Measurements from ENCODE around the gene PEAK1.

The PEAK1 gene

DNA sequence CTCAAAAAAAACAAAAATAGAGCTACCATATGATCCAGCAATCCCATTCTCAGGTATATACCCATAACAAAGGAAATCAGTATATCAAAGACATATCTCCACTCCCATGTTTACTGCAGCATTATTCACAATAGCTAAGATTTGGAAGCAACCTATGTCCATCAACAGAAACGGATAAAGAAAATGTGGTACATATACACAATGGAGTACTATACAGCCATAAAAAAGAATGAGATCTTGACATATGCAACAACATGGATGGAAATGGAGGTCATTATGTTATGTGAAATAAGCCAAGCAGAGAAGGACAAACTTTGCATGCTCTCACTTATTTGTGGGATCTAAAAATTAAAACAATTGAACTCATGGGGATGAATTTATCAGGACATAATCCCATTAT lies 19.6 kb downstream of the PEAK1 start:
- no peak for DNase-seq (ENCODE audit: low read depth, low spot score)

DNA sequence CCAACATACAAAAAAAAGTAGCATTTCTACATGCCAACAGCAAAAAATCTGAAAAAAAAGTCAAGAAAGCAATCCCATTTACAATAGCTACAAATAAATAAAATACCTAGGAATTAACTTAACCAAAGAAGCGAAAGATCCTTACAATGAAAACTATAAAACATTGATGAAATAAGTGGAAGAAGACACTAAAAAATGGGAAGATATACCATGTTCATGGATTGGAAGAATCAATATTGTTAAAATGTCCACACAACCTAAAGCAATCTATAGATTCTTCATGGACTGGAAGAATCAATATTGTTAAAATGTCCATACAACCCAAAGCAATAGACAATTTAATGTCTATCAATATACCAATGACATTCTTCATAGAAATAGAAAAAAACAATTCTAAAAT lies 21.0 kb downstream of the PEAK1 start:
- no peak for DNase-seq (ENCODE audit: low read depth, low spot score)

DNA sequence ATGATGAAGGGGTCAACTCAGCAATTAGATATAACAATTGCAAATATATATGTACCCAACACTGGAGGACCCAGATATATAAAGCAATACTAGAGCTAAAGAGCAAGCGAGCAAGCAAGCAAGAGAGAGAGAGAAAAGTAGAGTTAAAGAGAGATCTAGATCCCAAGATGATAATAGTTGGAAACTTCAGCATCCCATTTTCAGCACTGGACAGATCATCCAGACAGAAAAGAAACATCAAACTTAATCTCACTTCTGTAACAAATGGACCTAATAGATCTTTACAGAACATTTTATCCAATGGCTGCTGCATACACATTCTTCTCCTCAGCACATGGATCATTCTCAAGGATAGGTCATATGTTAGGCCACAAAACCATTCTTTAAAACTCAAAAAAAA lies 23.2 kb downstream of the PEAK1 start:
- DNase-seq (ENCODE audit: low read depth, low spot score), result no peak

DNA sequence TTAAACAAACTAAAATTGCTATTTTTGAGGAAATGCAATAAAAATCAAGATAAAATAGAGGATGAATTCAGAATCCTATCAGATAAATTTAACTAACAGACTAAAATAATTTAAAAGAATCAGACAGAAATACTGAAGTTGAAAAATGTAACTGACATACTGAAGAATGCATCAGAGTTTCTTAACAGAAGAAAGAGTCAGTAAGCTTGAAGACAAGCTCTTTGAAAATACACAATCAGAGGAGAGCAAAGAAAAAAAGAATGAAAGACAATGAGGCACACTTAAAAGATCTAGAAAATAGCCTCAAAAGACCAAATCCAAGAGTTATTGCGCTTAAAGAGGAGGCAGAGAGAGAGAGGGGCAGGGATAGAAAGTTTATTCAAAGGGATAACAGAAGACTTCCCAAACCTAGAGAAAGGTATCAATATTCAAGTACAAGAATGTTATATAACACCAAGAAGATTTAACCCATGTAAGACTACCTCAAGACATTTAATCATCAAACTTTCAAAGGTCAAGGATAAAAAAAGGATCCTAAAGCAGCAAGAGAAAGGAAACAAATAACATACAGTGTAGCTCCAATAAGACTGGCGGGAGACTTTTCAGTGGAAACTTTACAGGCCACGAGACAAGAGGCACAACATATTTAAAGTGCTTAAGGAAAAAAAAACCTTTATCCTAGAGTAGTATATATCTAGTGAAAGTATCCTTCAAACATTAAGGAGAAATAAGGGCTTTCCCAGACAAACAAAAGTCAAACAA lies 24.7 kb downstream of the PEAK1 start:
- DNase-seq (ENCODE audit: low read depth, low spot score), result no peak

DNA sequence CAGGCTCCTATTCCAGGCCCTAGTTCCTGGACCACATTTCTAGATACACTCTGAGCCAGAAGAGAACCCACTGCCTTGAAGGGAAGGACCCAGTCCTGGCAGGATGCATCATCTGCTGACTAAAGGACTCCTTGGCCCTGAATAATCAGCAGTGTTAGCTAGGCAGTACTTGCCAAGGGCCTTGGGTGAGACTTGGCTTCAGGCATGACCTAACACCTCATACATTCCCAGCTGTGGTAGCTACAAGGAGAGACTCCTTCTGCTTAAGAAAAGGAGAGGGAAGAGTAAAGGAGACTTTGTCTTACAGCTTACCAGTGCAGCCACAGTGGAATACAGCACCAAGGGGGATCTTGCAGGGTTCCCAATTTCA lies 26.4 kb downstream of the PEAK1 start:
- no peak for DNase-seq (ENCODE audit: low read depth, low spot score)

DNA sequence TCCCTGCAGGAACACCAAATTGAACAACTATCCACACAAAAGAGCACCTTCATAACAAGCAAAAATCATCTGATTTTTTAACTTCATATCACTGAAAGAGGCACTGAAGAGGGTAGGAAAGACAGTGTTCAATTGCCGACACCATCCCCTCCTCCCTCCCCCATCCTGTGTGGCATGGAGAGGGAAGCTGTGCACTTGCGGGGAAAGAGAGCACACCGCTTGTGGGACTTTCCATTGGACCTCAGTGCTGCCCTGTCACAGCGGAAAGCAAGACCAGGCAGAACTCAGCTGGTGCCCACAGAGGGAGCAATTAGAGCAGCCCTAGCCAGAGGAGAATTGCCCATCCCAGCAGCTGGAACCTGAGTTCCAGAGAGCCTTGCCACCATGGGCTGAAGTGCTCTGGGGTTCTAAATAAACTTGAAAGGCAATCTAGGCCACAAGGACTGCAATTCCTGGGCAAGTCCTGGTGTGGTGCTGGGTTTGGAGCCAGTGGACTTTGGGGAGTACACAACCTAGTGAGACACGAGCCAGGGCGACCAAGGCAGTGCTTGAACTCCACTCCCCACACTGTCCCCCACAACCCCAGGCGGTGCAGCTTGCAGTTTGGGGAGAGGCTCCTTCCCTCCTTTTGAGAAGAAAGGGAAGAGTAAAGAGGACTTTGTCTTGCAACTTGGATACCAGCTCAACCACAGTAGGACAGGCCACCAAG lies 27.0 kb downstream of the PEAK1 start:
- no peak for DNase-seq (ENCODE audit: low read depth, low spot score)

DNA sequence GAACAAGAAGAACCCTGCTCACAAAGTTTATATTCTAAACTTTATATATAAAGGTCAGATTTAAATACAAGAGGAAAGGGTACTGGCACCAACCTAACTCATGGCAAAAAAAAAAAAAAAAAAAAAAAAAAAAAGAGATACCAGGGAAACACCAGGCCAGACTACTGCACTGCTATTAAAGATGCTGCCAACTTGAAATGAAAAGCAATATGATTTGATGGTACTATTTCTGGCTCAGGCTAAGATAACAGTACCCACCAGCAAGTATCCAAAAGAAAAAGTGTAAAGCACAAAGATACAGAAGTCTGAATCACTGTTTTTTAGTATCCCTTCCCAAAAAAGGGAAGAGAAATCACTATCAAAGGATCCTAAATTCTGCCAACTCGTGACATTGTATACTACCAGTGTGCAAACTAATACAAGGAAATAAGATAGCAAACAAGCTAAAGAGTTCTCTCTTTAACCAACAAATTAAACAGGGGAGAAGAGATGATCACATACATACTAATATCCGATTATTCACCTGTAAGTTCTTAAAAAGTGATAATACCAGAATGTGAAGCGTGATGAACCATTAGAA lies 28.4 kb downstream of the PEAK1 start:
- DNase-seq (ENCODE audit: low read depth, low spot score), result no peak

DNA sequence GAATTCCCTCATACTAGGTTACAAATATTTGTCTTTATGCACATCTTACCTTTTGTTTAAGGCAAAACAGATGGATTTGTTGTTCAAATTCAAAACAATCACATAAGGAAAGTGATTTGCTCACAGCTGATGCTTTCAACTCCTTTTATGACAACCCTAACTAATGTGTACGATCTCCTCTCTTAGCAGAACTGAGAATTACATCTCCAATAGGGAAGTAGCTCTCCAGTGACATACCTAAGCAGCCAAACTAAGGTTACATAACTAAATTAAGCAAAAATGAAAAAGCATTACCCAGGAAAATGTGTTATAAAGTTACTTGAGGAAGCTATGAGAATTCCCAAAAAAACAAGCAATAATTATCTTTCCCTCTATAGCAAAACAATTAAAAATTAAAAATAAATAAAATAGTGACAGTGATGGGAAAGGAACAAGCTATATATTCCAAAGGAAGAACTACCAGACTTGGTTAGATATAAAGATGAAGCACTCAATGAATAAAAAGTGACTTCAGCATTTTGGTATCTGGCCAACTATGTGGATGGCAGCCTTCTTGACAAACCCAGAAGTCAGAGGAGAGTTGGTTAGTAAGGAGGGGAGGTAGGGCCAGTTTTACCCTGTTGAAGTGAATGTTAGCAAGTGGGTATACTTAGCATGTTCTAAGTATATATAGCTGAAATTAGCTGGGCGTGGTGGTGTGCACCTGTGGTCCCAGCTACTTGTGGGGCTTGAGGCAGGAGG lies 32.4 kb downstream of the PEAK1 start:
- no peak for DNase-seq (ENCODE audit: low read depth, low spot score)

DNA sequence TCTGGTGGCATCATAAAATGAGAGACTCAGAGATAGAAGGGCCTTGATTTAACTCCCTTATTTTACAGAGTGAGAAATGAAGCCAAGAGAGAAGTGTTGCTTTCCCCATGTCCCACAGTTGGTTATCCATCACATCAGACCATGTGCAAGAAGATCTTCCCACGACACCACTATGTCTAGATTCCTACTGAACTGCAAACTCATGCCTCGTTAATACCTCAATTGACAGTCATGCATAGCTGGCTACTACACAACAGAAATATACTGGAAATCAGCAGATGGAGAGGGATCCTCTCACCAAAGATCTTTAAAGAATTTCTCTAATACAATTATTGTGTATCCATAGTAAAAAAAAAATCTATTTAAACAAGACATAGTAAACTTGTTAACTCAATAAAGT lies 33.3 kb downstream of the PEAK1 start:
- no peak for DNase-seq (ENCODE audit: low read depth, low spot score)

DNA sequence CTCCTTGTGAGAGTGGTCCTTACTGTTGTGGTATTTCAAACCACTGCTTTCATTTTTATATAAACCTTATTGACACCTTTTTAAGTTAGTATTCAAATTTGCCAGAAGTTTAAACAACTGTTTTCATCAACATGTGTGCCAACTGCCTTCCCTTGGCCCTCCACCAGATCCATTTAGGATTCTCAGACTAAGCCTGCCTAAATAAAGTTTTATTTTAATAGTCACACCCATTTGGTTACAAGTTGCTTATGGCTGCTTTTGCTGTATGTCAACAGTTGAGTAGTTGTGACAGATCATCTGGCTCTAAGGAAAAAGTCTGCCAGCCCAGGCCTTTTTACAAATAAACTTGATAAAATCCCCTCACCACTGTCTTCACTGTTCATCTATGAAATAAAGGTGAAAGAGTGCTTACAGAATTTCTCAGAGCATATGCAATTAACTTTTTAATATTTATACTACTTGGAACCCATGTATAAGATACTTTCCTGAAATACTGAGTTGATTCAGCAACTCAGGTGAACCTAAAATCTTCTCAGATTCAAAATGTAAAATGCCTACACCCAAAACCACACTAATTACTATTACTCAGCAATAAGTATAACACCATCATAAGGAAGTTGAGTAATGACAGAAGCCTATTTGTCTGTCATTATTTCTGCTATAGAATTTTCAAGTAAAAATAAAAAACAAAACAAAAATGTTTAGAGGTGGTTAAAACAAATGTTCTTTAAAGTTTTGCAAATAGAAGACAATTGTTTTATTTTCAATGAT lies 35.1 kb downstream of the PEAK1 start:
- DNase-seq (ENCODE audit: low read depth, low spot score), result no peak

DNA sequence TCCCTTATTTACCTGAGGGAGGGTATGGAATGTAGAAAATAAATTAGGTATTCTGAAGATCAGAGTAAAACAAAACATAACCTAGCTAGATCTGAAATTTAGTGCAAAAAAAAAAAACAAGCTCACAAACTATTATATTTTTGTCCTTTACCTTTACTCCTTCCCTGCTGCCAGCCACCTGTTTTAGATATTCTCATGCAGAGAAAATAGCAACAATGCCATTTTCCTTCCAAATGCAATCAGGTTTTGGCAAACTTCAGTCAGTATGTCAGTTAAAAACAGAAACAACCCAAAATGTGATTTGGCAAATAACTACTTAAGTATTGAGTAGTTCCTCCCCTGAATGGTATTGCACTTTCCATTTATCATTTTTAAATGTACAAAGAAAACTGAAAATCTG lies 35.8 kb downstream of the PEAK1 start:
- no peak for DNase-seq (ENCODE audit: low read depth, low spot score)

DNA sequence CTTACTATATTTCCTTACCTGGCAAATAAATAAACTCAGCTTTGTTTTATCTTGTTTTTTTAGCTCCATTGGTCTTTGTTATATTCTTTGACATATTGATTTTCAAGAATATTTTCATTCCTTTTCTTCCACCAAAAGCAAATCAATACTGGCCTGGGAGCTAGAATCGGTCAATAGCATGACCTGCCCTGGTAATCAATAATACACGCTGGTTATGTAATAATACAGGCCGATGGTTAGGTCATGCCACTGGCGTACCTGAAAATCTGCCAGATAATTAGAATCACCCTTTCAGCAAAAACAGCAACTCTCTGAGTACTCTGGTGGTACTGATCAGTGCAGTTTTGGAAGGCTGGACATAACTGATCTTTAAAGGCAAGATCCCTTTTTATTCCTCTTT lies 39.9 kb downstream of the PEAK1 start:
- DNase-seq (ENCODE audit: low read depth, low spot score), result no peak

DNA sequence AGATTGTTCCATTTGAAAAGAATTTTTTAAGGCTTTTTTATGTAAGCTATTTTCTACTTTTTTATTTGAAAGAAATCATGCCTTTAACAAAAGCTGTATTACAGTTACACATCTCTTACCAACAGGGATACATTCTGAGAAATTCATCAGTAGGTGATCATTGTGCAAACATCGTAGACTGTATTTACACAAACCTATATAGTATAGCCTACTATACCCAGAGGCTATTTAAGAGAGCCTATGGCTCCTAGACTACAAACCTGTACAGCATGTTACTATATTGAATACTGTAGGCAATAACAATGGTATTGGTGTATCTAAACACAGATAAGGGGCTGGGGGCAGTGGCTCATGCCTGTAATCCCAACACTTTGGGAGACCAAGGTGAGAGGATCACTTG lies 43.1 kb downstream of the PEAK1 start:
- no peak for DNase-seq (ENCODE audit: low read depth, low spot score)

DNA sequence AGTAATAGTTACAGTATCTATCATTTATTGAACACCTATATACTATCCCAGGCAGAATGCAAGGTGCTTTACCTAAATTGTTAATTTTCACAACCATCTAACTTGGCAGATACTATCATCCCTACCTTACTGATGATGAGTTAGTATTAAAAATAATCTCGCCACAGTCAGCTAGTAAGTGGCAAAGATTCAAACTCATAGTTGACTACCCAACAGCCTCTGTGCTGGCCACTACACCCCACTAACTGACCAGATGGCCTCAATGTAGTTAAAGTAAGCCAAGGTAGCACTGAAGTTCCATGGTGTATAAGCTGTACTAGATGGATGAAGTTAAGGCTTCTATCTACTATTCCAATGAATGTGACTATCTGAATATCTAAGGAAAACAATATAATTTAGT lies 44.8 kb downstream of the PEAK1 start:
- DNase-seq (ENCODE audit: low read depth, low spot score), result no peak

DNA sequence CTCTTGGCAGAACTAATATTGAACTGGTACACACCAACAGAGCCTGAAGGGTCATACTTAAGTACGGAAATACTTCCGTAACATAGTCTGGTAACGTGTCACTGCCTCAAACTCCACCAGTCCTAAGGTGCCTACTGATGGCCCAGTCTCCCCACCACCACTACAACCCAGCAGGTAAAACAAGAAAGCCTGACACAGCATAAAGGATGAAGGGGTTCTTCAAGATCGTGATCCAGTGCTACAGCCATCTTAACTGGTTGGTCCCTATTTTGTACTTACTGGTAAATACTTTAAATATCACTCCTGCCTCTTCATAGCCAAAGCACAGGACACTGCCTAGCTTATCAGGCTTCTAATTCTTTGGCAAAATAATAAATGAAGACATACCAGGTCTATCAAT lies 46.5 kb downstream of the PEAK1 start:
- DNase-seq (ENCODE audit: low read depth, low spot score), result no peak

DNA sequence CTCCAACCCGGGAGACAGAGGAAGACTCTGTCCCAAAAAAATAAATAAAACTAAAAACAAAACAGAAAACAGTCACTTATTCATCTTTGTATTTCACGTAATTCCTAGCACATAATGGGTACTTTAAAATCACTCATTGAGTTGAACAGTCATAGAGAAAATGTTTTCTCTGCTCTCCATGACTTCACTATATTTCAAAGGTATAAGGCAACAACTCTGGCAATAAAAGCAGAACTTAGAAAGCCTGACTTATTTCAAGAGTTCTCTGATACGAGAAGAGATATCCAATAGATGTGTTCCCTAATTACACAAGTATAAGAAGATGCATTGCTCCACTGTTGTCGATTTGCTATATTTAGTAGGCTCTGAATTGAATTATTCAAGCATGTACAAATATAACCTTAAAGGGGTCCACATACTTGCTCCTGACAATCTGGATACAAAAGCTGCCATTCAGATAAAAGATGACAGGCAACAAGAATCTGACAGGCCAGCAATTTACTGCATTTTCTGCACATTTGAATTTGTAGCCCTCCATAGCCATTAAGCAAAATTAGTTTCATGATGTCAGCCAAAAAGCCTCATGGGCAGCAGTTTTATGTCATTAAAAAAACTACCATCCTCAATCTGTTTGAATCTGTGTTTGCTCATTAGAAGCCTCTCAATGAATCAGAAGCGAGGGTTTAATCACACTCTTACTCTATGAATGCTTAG lies 47.9 kb downstream of the PEAK1 start:
- DNase-seq (ENCODE audit: low read depth, low spot score), result no peak

DNA sequence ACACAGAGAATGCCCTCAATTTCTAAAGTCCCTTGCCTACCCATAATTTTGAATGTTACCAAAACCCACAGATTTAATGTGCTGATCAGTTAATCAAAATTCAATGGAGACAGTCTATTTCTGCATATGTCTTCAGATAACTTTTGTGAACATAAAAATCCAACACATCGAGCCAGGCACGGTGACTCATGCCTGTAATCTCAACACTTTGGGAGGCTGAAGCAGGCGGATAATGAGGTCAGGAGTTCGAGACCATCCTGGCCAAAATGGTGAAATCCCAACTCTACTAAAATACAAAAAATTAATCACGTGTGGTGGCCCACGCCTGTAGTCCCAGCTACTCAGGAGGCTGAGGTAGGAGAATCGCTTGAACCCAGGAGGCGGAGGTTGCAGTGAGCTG lies 49.3 kb downstream of the PEAK1 start:
- no peak for DNase-seq (ENCODE audit: low read depth, low spot score)

DNA sequence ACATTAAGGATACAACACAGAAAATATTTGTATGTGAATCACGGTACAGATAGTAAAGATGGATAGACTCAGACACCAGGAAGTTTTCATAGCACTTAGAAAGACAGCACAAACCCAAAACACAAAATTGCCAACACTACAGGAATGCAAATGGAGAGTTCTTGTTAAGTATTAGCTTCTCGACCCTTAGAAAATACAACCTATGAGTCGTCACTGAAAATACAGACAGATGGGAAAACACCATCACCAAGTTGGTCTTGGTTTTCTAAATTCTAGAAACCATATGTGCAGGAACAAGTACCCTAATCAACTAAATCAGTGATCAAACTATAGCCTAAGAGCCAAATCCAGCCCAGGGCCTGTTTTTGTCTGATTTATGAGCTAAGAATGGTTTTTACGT lies 50.7 kb downstream of the PEAK1 start:
- DNase-seq (ENCODE audit: low read depth, low spot score), result no peak

DNA sequence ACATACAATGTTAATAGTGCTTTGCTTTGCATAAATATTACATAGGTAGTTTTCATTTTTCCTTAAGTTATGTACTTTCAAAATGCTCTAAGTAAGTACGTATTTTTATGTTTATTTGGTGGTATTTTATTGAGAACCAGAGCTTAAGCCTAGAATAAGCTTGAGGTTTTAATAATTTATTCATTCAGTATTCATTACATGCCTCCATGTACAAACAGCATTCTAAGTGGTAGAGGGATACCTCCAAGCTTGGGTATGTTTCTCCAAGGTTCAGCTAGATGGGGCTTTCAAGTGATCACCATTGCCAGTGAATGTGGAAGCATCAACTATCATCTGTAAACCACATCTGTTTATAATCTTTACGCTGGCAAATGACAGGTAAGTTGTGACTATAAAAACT lies 52.3 kb downstream of the PEAK1 start:
- DNase-seq (ENCODE audit: low read depth, low spot score), result no peak

DNA sequence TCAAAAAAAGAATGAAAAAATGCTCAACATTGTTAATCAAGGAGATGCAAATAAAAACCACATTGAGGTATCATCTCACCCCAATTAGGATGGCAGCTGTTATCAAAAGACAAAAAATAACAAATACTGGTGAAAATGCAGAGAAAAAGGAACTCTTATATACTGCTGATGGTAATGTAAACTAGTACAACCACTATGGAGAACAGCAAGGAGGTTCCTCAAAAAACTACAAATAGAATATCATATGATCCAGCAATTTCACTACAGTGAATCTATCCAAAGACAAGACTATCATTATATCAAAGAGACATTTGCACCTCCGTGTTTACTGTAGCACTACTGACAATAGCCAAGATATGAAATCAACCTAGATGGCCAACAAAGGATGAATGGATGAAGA lies 58.4 kb downstream of the PEAK1 start:
- no peak for DNase-seq (ENCODE audit: low read depth, low spot score)

Data from activated CD4-positive, CD25-positive, alpha-beta regulatory T cell treated with anti-CD3 and anti-CD28 coated beads, Interleukin-2, amount 50 U/mL, for 16 hours (primary cell).